Activated B cell treated with CpG ODN at 0.5 μM for 24 hours (primary cell): ENCODE measurements around the gene TGFB1. TPM values are rescaled to one million over a fixed set of nuclear protein-coding genes. Genes with fewer than 3 reads are reported as not detected.
"Not testable (repeated sequence)": the region's sequence is repeated elsewhere in the genome, so short reads cannot be mapped to it uniquely, and the experiment has no call there.

Experiments used
- ATAC-seq: fragments of 200-7000 bp; cut with Tn5 transposase; one replicate; pipeline ENCODE4 v1.10.0; 2021; ENCODE audit warnings: low read depth, mild to moderate bottlenecking, moderate library complexity
- CTCF ChIA-PET: fragments of 350-600 bp; sonication (Branson Sonifier 250); formaldehyde crosslinking; loops from one replicate; lab custom pipeline; 2021; ENCODE audit warnings: antibody characterized with exemption; lab: Charles Lee
- POLR2A ChIA-PET: fragments of 350-600 bp; sonication (Branson Sonifier 250); formaldehyde crosslinking; loops from one replicate; lab custom pipeline; 2021; ENCODE audit warnings: antibody characterized with exemption; lab: Charles Lee
- DNase-seq: peaks from one replicate; pipeline ENCODE4 v3.0.0; 2022
- H3K27ac Mint-ChIP-seq: one replicate; pipeline ENCODE4 v1.8.0; 2020; ENCODE audit warnings: mixed read lengths
- H3K27me3 Mint-ChIP-seq: one replicate; pipeline ENCODE4 v1.8.0; 2021; ENCODE audit warnings: mixed read lengths
- H3K36me3 Mint-ChIP-seq: one replicate; pipeline ENCODE4 v1.8.0; 2021; ENCODE audit warnings: low read depth, mixed read lengths
- H3K4me1 Mint-ChIP-seq: one replicate; pipeline ENCODE4 v1.8.0; 2021; ENCODE audit warnings: mixed read lengths
- H3K4me3 Mint-ChIP-seq: one replicate; pipeline ENCODE4 v1.8.0; 2020; ENCODE audit warnings: mild to moderate bottlenecking, mixed read lengths
- H3K9me3 Mint-ChIP-seq: one replicate; pipeline ENCODE4 v1.8.0; 2020; ENCODE audit warnings: mixed read lengths
- CTCF ChIP-seq: fragments of 200-600 bp; IDR thresholded peaks from one replicate; pipeline ENCODE4 v1.8.0; 2022; ENCODE audit warnings: antibody characterized with exemption, mild to moderate bottlenecking
- intact Hi-C: fragments of 100-400 bp; cut with micrococcal nuclease; formaldehyde crosslinking; loops from one replicate; pipeline ENCODE4 v1.15.1; 2024
- total RNA-seq: library from RNA; stranded (reverse); gene quantifications from 2 replicates; pipeline ENCODE4 v1.2.3, GENCODE V29; 2022

The TGFB1 gene
- total RNA-seq, 1 donor from 2014 or later = 88.5 TPM

- Mint-ChIP-seq H3K36me3 (peaks cover 38% of the 10 kb centered on the region), H3K27me3 (no peaks in the 10 kb centered on the region), H3K27ac (peak overlapping the region; percentile 16), H3K9me3 (no peaks in the 10 kb centered on the region), H3K4me1 (peaks cover 47% of the 10 kb centered on the region), H3K4me3 (peak overlapping the region; percentile 1)
- ATAC-seq = no peak
- ChIA-PET CTCF (interaction anchor here (1.5 kb wide), 1 partner anchor 45 kb away, joined by 3 read pairs; the partner anchor contains the start of gene DMAC2), POLR2A (interaction anchor here (1.3 kb wide), 1 partner anchor 12 kb away, joined by 3 read pairs; no protein-coding TSS in a partner anchor)
- no peak for TF ChIP-seq CTCF
- intact Hi-C loops = no loop called here
- DNase-seq = no peak
These were observed 41.6 kb upstream of the TGFB1 start for GRCh38 chr19:41395355-41395754.

- TF ChIP-seq CTCF = no peak
- Mint-ChIP-seq H3K27ac (no peak overlapping the region), H3K36me3 (peaks cover 55% of the 10 kb centered on the region), H3K4me3 (no peak overlapping the region), H3K4me1 (peaks cover 28% of the 10 kb centered on the region), H3K9me3 (no peaks in the 10 kb centered on the region), H3K27me3 (no peaks in the 10 kb centered on the region)
- POLR2A ChIA-PET = no interaction called here
- no peak for DNase-seq
- CTCF ChIA-PET = no interaction called here
- ATAC-seq = no peak
- intact Hi-C loops = no loop called here
These were observed 39.1 kb upstream of the TGFB1 start for GRCh38 chr19:41392775-41393174.

- no peaks in the 10 kb centered on the region for H3K9me3 Mint-ChIP-seq
- no peak overlapping the region for H3K4me3 Mint-ChIP-seq
- H3K27me3 Mint-ChIP-seq = no peaks in the 10 kb centered on the region
- H3K27ac Mint-ChIP-seq = no peak overlapping the region
- no peak for ATAC-seq
- peaks cover 59% of the 10 kb centered on the region for H3K36me3 Mint-ChIP-seq
- no peak for TF ChIP-seq CTCF
- POLR2A ChIA-PET = interaction anchor here (0.7 kb wide), 1 partner anchor 8 kb away, joined by 3 read pairs; no protein-coding TSS in a partner anchor
- DNase-seq = no peak
- CTCF ChIA-PET = no interaction called here
- peaks cover 18% of the 10 kb centered on the region for H3K4me1 Mint-ChIP-seq
- intact Hi-C loops = no loop called here
These were observed 37.9 kb upstream of the TGFB1 start for GRCh38 chr19:41391618-41392017.

- Mint-ChIP-seq H3K36me3 (peaks cover 57% of the 10 kb centered on the region), H3K27ac (no peak overlapping the region), H3K4me1 (no peaks in the 10 kb centered on the region), H3K4me3 (no peak overlapping the region), H3K9me3 (no peaks in the 10 kb centered on the region), H3K27me3 (no peaks in the 10 kb centered on the region)
- intact Hi-C loops = no loop called here
- no peak for ATAC-seq
- CTCF ChIA-PET = no interaction called here
- POLR2A ChIA-PET = interaction anchor here (1.2 kb wide), 1 partner anchor 22 kb away, joined by 4 read pairs; the partner anchor contains the start of gene B9D2
- DNase-seq = no peak
- no peak for TF ChIP-seq CTCF
These were observed 32.7 kb upstream of the TGFB1 start for GRCh38 chr19:41386442-41386841.

DNA sequence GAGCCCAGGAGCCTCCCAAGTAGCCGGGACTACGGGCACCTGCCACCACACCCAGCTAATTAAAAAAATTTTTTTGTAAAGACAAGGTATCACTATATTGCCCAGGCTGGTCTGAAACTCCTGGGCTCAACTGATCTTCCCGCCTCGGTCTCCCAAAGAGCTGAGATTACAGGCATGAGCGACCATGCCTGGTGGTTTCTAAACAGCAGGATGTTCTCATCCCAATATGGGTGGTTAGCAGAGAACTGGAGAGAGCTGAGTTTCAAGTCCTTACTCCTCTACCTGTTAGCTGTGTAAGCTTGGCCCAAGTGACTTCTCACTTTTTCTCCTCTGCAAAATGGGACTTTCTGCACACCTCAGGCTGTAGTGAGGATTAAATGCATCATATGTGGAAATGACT lies 30.6 kb upstream of the TGFB1 start:
- POLR2A ChIA-PET = no interaction called here
- DNase-seq (no peak), ATAC-seq (no peak)
- Mint-ChIP-seq H3K4me3 (no peak overlapping the region), H3K36me3 (peaks cover 39% of the 10 kb centered on the region), H3K27me3 (no peaks in the 10 kb centered on the region), H3K27ac (no peak overlapping the region), H3K9me3 (no peaks in the 10 kb centered on the region), H3K4me1 (no peaks in the 10 kb centered on the region)
- intact Hi-C loops = no loop called here
- CTCF ChIA-PET = no interaction called here
- TF ChIP-seq CTCF = no peak

GRCh38 chr19:41381536-41381935 lies 27.8 kb upstream of the TGFB1 start:
- peaks cover 18% of the 10 kb centered on the region for H3K4me1 Mint-ChIP-seq
- peaks cover 18% of the 10 kb centered on the region for H3K36me3 Mint-ChIP-seq
- intact Hi-C loops, H3K27me3 Mint-ChIP-seq, ATAC-seq, H3K9me3 Mint-ChIP-seq, H3K27ac Mint-ChIP-seq, CTCF ChIA-PET, H3K4me3 Mint-ChIP-seq, DNase-seq: not testable (repeated sequence)
- POLR2A ChIA-PET = interaction anchor here (0.7 kb wide), 1 partner anchor 176 kb away, joined by 11 read pairs; no protein-coding TSS in a partner anchor
